ENCODE results near the gene COL27A1.

Gene COL27A1

DNA sequence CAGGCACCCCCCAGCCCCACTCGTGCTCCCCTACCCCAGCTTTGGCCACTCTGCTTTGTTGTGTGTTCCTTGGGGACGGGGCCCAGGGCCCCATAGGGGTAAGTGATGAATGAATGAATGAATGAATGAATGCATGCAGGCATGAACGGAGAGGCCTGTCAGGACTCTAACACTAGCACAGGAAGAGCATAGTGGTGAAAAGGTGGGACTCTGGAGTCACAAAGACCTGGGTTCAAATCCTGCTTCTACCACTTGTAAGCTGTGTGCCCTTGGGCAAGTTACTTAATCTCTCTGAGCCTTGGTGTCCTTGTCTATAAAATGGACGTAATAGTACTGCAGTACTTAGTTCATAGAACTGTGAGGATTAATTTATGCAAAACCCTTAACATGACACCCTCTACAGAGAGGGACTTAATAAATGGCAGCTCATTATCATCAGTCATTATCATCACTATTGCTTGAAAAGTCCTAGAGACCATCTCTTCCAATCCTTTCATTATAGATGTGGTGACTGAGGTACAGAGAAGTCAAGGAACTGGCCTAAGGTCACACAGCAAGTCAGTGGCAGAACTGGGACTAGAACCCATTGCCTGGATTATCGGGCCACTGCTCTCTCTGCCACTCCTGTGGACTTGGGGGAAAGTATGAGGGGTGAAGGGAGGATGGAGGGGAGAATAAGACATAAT, 187.6 kb downstream of the COL27A1 start:
- DNase-seq (ENCODE audit: low spot score): no peak

DNA sequence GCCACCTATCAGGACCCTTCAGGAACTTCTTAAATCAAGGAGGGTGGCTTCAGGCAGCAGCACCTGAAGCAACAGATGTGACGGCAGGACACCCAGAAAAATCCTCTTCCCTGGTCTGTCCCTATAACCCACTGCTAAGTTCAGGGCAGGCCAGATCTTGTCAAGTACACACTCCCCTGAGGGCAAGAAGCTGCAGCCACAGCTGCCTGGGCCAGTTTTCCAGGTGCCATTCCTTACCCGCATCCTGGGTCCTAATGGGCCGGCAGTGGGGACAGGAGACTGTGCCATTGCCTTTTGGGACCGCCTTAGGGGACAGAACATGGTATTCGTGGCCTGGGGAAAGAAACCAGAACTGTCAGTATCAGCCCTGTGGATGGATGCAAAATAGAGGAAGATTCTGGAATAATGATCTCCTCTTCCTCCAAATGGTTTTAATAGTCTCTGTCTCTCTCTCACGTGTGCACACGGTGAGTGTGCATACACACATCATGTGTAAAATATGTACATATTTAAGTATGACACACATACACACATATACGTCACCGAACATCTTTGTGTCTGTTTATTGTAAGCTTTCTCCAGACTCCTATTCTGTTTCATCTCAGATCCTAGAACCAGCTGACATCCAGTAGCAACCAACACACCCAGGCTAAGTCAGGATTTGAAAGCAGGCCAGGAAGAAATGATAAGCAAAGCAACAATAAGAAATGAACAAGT, 188.3 kb downstream of the COL27A1 start:
- peak; percentile 47 for DNase-seq (ENCODE audit: low spot score)

DNA sequence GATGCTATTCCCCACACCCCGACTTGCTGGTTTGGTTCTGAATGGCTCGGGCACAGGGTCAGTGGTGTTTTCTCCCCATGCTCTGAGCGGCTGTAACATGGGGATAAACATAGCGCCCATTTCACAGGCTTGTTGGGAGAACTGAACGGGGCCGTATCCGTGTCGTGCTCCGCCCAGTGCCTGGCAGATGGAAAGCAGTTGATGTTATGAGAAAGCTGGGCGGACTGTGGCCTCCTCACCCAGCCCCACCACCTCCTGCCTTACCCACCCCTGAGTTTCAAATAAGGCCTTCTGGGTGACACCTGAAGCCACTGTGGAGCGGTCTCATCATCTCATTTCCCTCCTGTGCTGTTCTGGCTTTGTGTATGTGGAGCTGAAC, 188.8 kb downstream of the COL27A1 start:
- no peak for DNase-seq (ENCODE audit: low spot score)

DNA sequence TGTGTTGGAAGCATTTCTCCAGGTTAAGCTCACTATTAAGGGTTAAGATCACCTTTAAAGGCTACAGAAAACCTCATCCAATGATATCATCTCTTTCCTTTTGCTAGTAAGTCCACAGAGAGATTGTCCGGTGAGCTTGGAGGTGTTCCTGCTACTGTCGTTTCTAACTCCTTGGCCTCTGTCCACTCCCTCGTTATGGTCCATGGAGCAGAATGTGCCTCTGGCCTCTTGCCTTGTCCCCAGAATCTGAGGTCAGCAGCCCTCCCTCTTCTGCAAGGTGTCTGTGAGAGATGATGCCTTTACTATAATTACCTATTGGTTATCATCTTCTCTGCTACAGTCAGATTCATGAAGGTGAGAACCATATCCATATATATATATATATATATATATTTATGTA, 189.4 kb downstream of the COL27A1 start:
- no peak for DNase-seq (ENCODE audit: low spot score)

DNA sequence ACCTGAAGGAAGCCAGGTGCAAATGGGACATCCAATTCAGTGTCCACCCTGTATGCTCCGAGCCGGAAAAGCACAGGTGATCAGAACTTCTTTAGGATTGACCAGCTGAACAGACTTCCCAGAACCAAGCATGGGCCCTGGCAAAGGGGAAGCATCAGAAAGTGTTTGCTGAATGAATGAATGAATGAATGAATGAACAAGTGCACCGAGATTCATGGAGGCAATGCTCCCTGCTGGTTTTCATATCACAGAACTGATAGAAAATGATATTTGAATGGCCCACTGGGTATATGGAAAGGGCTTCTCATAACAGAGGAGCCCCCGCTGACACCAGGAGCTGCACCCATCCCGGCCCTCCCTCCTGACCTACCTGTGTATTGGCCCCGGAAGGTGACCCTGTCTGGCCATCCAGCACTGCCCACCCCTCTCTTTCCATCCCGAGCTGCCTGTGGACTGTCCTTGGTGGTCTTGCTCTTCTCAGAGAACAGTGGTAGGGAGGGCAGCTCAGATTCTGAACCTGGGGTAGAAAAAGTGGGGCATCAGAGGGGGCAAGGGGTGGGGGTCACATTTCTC, 190.2 kb downstream of the COL27A1 start:
- DNase-seq (ENCODE audit: low spot score): no peak

DNA sequence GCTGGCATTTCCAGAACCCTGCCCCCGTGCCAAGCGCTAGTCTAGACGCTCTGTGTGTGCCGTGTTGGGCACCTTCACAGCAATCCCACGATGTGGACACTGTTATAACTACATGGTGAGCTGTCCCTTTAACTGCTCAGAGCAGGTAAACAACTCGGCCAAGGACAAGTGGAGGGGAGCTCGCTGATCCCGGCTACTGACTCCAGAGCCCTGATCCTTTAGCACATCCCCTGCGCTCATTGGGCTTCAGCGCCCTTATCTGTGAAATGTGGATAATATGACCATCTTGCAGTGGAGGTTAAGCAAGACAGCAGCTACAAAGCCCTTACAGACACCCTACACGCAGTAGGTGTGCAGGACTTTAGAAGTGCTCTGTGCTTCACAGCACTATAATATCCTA, 190.8 kb downstream of the COL27A1 start:
- no peak for DNase-seq (ENCODE audit: low spot score)

DNA sequence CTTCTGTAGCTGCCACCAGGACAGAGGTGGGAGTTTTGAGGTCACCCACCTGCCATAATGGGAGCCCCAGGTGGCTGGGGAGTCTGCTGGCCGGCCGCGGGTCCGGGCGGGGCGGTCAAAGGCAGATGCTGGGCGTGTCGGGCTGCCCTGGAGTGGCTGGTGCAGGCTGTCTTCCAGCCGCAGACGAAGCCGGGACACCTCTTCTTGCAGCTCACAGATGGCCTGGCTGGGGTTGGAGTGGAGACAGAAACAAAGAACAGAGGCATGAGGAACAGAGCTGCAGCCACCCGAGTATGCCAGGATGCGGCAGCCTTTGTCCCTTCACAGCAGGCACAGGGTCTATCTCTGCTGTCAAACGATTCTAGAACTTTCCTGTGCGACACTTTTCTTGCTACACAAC, 192.3 kb downstream of the COL27A1 start:
- no peak for DNase-seq (ENCODE audit: low spot score)

DNA sequence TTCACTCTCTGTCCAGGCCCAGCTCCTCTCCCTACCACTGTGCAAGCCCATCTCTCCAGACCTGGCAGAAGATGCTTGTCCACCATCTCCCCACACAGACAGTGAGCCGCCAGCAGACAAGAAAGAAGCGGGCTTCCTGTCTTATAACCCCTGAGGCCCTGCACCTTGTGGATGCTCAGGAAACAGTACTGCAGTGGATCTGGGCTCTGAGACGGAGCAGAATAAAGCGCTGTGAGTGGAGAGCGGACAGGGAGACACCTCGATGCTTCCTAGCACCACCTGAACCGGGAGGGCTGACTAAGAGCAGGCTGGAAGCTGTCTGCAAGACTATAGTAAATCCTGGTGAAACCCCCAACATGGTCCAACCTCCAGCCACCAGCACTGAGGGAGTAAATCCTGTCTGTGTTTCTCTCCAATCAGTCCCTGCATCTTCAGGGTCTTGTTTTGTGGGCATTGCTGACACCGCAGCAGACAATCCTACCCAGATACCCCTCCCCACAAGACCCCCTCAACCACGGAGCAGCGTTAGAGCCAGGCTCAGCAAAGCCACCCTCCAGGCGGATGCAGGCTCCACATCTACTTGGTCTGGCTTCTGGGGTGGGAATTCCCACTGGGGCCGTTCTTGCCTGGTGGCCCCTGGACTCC, 193.0 kb downstream of the COL27A1 start:
- no peak for DNase-seq (ENCODE audit: low spot score)

DNA sequence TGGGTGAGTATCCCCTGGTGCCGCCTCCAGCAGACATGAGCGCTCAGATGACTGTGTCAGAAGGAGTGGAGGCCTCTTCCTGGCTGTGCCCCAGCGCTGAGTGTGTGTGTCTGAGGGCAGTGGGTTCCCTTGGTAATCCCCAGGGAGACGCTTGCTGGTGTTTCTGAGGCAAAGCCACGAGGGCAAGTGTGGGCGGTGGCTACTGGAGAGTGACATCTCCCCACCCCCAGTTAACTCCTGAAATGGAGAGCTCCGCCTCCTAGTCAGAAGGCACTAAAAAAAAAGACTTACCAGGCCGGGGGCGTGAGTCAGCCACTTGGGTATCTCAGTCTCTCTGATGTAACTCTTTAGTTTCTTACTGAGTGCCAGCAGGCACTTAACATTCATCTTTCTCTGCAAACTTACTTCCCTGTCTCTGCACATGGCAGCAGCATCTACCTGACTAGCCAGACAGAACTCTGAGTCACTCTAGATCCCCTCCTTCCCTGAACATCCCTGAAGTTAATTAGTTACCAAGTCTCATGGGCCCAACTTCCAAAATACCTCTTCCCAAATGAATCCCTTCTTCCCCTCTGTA, 193.7 kb downstream of the COL27A1 start:
- peak; percentile 97 for DNase-seq (ENCODE audit: low spot score)

DNA sequence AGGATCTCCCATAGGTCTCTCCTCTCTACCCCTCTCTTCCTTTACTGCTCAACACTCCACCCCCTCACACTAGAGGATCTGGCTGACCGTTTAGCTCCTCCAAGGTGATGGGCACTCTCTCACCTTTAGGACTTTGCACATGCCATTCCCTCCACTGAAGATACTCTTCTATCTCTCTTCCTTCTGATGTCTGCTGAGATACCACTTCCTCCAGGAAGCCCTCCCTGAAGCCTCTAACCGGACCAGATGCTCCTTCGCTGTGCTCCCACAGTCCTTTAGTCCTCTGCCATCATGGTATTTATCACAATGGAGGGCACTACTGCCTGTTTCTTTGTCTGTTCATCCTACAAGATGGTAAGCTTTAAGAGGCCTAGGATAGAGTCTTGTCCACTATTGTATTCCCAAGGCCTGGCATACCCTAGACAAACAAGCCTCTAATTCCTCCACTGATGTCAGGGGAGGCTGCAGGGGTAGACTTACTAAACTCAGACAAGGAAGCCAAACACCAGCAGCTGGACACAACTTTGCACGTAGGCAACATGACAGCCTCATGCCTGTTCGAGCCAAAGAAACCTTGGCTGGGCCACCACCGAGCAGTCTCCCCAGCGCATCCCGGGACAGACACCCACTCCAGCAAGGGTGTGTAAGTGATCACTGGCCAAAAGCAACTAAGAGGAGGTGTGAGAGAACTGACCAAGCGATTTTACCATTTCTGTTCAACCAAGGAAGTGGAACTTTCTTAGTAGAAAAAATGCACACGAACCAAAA, 194.6 kb downstream of the COL27A1 start:
- no peak for DNase-seq (ENCODE audit: low spot score)

DNA sequence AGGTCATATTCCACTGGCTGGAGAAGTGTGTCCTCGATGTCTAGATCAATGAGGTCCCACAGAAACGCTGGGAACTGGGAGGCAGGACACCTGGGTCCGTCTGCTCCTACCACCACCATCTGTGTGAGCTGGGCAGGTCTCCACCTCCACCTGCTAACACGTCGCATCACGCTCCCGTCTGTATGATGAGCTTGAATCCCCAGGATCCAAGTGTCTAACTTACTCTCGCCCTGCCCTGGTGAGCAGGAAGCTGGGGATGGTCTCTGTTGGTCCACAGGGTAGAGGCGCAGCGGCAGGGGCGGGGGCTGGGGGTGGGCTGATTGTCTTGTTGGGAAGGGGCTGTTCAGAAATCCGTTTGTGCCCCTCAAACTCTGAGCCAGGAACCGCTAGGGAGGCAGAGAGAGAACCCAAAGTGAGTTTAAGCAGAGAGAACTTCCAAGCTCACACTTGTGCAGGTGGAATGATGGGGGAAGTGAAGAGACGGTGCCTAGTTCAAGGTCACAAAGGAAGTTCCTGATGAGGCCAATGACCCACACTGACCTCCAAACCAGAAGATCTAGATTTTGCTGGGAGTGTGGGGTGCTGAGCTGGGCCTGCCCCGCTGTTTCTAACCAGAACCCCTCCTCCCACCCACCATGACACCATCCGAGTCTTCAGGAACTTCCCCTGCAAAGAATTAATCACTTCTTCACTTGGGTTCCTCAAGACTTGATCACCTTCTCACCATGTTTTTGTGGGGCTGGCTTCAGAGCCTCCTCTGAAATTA, 195.5 kb downstream of the COL27A1 start:
- DNase-seq (ENCODE audit: low spot score): no peak

DNA sequence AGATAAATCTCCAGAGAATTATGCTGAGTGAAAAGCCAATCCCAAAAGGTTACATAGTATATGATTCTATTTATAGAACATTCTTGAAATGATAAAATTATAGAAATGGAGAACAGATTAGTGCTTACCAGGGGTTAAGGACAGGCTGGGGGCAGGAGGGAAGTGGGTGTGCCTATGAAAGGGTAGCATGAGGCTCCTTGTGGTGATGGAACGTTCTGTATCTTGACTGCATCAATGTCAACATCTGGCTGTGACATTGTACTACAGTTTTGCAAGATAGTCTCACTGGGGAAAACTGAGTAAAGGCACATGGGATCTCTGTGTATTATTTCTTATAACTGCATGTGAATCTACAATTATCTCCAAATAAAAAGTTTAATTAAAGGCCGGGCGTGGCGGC, 196.6 kb downstream of the COL27A1 start:
- no peak for DNase-seq (ENCODE audit: low spot score)

DNA sequence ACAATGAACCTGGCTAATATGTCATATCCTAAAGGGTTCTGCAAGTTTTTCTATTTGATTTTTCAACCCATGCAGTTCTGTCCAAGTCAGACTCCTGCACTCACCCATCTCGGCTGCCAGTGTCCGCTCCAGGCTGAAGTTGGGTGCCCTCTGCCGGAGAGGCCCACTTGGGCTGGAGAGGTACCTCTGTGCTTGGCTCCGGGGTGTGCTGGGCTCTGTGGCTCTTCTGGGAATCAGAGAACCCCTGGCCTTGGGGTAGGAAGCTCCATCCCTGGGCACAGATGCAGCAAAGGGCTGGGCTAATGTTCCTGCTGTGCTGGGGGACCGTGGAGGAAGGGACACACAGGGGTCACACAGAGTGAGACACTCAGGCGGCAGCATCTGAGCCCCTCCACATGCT, 200.5 kb downstream of the COL27A1 start:
- no peak for DNase-seq (ENCODE audit: low spot score)

DNA sequence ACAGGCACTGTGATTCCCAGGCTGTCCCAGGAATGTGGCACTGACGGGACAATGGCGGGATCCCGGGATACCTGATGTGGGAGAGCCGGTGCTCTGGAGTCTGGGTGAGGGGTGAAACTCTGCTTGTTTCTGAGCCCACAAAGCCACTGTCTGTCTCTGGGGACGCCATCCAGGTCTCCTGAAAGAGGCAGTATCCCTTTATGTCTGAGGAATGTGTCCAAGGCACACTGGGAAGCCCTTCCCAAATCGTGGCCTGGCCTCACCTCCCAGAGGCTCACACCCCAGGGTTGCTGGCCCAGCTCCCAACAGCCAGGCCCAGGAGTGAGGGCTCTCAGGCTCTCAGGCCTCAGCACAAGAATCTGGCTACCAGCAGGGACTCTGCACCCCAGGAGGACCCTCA, 201.5 kb downstream of the COL27A1 start:
- no peak for DNase-seq (ENCODE audit: low spot score)

DNA sequence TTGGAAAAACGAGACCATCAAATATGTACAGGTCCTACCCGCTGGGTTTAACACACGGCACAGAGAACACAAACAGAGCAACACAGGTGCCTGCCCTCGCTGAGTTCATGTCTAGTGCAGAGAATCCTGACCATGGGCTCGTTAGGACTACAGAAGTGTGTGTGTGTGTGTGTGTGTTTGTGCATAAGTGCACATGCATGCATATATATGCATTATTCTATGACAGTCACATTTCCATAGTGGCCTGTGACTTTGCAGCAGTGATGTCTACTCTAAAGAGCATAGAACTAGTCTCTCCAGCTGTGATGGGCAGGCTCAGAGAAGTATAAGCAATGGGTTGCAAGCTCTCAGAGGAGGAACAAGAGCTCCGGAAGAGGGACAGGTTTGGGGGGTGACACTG, 202.0 kb downstream of the COL27A1 start:
- DNase-seq (ENCODE audit: low spot score): no peak

DNA sequence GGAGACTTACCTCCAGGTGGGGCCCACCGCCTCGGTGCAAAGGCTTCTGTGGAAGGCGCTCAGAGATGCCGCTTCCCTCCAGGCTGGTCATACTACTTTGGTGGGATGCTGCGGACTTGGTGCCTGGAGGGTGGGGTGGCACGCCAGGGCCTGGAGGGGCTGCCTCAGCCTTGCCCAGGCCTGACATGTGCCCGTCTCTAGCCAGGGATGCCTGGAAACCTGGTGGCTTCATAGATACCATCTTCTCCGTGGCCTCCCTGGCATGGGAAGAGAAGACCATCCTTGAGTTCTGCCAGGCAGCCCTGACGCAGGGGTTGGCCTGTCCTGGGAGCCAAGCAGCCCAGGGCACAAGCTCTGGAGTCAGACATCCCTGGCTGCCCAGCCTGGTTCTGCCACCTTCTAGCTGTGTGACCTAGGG, 202.6 kb downstream of the COL27A1 start:
- DNase-seq (ENCODE audit: low spot score): no peak

DNA sequence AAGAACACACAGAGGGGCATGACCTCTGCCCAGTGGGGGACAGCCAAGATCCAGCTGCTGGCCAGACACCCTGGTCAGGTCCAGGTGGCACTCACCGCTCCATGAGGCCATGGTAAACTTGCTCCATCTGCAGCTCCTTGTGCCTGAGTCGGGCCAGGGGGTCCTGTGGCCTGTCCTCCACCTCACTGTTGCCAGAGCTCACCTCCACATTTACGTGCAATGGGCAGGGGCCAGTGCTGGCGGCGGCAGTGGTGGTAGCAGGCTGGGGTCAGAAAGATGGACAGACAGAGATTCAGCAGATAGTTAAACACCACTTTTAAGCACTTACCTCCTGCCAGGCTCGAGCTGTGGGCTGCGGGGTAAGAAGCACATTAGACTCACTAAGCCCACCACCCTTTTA, 204.5 kb downstream of the COL27A1 start:
- no peak for DNase-seq (ENCODE audit: low spot score)

DNA sequence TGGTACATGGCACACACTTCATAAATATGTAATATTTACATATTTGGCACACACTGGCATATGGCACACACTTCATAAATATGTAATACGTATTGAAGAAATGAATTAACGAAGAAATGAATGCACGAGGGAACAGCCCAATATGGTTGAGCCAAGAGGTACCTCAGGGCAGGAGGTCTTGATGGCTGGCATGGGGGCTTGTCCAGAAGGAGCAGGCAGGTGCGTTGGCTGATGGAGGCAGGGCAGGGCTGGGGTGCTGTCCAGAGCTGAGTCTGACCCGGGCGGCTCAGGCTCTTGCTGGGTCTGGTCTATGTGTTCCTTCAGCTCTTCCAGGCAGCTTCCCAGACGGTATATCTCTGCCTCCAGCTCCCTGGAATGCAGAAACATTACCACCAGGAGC, 206.2 kb downstream of the COL27A1 start:
- no peak for DNase-seq (ENCODE audit: low spot score)
